ENCODE data around the gene LANCL1. TPM values are rescaled to one million over a fixed set of nuclear protein-coding genes. Genes with fewer than 3 reads are reported as not detected.

Gene LANCL1, protein sequence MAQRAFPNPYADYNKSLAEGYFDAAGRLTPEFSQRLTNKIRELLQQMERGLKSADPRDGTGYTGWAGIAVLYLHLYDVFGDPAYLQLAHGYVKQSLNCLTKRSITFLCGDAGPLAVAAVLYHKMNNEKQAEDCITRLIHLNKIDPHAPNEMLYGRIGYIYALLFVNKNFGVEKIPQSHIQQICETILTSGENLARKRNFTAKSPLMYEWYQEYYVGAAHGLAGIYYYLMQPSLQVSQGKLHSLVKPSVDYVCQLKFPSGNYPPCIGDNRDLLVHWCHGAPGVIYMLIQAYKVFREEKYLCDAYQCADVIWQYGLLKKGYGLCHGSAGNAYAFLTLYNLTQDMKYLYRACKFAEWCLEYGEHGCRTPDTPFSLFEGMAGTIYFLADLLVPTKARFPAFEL
- 10 to 100 TPM; 13.2 to 22.6 (median 18.7) TPM for total RNA-seq

- no peaks in the 10 kb centered on the region for H3K9me3 ChIP-seq
- DNase-seq: peak; percentile 90 to 97 (median 92)
- peaks cover 0 to 13% (median 0%) of the 10 kb centered on the region in 4 donors for H3K4me1 ChIP-seq
- peak; percentile 48 to 75 for TF ChIP-seq POLR2A (IDR thresholded peaks at IDR 0.05)
- no peak for TF ChIP-seq CTCF (IDR thresholded peaks at IDR 0.05)
- peak within 1 kb of the TSS; percentile 57 to 81 (median 70) for H3K4me3 ChIP-seq
- no peaks in the 10 kb centered on the region for H3K27me3 ChIP-seq
- peak within 1 kb of the TSS; percentile 74 to 81 (median 78) for H3K27ac ChIP-seq
- H3K36me3 ChIP-seq: peaks cover 0 to 4% (median 0%) of the 10 kb centered on the region in 3 donors
Observed at GRCh38 chr2:210476194-210477128, at the start of gene LANCL1. LANCL1 (minus strand) TSS chr2:210476759; CDS start chr2:210476396, 363 bp downstream.

DNA sequence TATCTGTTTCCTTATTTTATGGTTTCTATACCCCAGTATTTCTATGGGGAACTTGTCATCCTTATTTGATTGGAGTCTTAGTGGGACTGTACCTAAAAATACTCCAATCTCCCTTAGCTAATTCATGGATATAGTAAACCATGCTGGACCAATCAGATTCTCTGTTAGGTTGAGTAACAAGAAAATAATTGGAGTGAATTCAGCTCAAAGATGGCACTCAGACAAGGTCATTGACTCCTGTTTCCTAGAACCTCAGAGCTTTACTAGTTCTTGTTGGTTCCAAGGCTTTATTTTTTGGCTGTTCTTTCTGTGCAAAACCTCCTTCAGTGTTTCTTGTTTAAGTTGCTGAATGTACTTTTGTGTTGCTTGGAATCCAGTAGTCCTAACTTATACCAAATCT lies 48.0 kb upstream of the LANCL1 start:
- Histone ChIP-seq H3K27me3 (no peaks in the 10 kb centered on the region), H3K4me3 (no peak overlapping the region), H3K27ac (no peak overlapping the region), H3K36me3 (no peaks in the 10 kb centered on the region), H3K4me1 (no peaks in the 10 kb centered on the region), H3K9me3 (no peaks in the 10 kb centered on the region)
- no peak for DNase-seq
- TF ChIP-seq POLR2A (IDR thresholded peaks at IDR 0.05) (no peak), CTCF (IDR thresholded peaks at IDR 0.05) (no peak)

DNA sequence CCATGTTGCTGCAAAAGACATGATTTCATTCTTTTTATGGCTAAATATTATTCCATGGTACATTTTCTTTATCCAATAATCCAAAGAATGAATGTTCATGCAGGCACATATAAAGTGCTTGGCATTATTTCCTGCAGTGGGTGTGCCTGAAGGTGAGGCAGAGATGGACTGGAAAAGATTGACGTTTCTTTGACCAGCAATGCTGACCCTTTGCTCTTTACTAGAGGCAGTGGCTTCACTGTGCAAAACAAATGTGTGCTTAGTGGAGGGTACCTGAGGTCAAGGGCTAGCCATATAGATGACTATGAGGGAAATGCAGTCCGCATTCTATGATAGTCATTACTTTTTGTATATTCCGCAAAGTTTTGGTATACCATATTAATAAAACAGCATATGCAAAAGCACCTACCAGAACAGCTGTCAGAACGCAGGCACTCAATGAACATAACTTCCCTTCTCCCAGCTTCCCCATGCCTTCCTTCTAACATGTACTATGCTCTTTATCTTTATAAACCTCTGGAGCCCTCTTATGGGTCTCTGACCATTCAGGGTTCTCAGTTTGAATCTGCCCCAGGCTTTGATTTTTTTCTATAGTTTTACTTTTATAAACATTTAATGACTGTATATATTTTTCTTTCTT lies 47.2 kb upstream of the LANCL1 start:
- Histone ChIP-seq H3K27ac (no peak overlapping the region), H3K27me3 (no peaks in the 10 kb centered on the region), H3K9me3 (no peaks in the 10 kb centered on the region), H3K4me1 (no peaks in the 10 kb centered on the region), H3K36me3 (no peaks in the 10 kb centered on the region), H3K4me3 (no peak overlapping the region)
- DNase-seq: no peak
- no peak for TF ChIP-seq CTCF (IDR thresholded peaks at IDR 0.05)
- TF ChIP-seq POLR2A (IDR thresholded peaks at IDR 0.05): no peak

GRCh38 chr2:210522399-210522798 lies 45.8 kb upstream of the LANCL1 start:
- H3K4me3 ChIP-seq: no peak overlapping the region
- no peaks in the 10 kb centered on the region for H3K9me3 ChIP-seq
- H3K27me3 ChIP-seq: no peaks in the 10 kb centered on the region
- H3K36me3 ChIP-seq: no peaks in the 10 kb centered on the region
- TF ChIP-seq CTCF (IDR thresholded peaks at IDR 0.05) (peak in 3 of 6 experiments; percentile 31 to 59 (median 52)), POLR2A (IDR thresholded peaks at IDR 0.05) (no peak)
- H3K4me1 ChIP-seq: no peaks in the 10 kb centered on the region
- DNase-seq: no peak
- no peak overlapping the region for H3K27ac ChIP-seq

- DNase-seq: no peak
- no peaks in the 10 kb centered on the region for H3K9me3 ChIP-seq
- no peak for TF ChIP-seq CTCF (IDR thresholded peaks at IDR 0.05)
- no peak for TF ChIP-seq POLR2A (IDR thresholded peaks at IDR 0.05)
- H3K27me3 ChIP-seq: no peaks in the 10 kb centered on the region
- no peaks in the 10 kb centered on the region for H3K36me3 ChIP-seq
- no peak overlapping the region for H3K27ac ChIP-seq
- peaks cover 0 to 6% (median 0%) of the 10 kb centered on the region in 4 donors for H3K4me1 ChIP-seq
- no peak overlapping the region for H3K4me3 ChIP-seq
Observed at GRCh38 chr2:210519594-210519993, 43.0 kb upstream of the LANCL1 start.

Measured in Peyer's patch (tissue), 4 donors.